Astrocyte (in vitro differentiated cells and primary cell): ENCODE results near the gene HACE1. TPM values are rescaled to one million over a fixed set of nuclear protein-coding genes. Genes with fewer than 3 reads are reported as not detected.
A peak's percentile ranks its signal among the peaks of the same experiment; 100 is the strongest.

Experiments
- DNase-seq: peaks from one replicate; pipeline ENCODE4 v3.0.0-alpha.2; 2010; ENCODE audit warnings: low read depth
- FAIRE-seq: peaks from 2 replicates; lab custom pipeline; 2011; peaks lifted over from hg19 to GRCh38; lab: Jason Lieb, UNC
- H2AFZ ChIP-seq: 2 replicates; pipeline ENCODE4 v1.6.0; 2012; ENCODE audit warnings: low read depth, low read length, inconsistent platforms
- H3K27ac ChIP-seq: 2 replicates; pipeline ENCODE4 v1.5.1; 2011; ENCODE audit warnings: low read depth, low read length, inconsistent platforms
- H3K27me3 ChIP-seq: 2 replicates; pipeline ENCODE4 v1.6.0; 2011; ENCODE audit warnings: low read length, inconsistent platforms; ENCODE audit not compliant: insufficient read depth
- H3K36me3 ChIP-seq: 2 replicates; pipeline ENCODE4 v1.5.1; 2011; ENCODE audit warnings: low read length, inconsistent platforms; ENCODE audit not compliant: insufficient read depth
- H3K4me1 ChIP-seq: 2 replicates; pipeline ENCODE4 v1.5.1; 2011; ENCODE audit warnings: low read length, inconsistent platforms; ENCODE audit not compliant: insufficient read depth
- H3K4me2 ChIP-seq: 2 replicates; pipeline ENCODE4 v1.6.0; 2012; ENCODE audit warnings: low read length, inconsistent platforms
- H3K4me3 ChIP-seq: 2 replicates; pipeline ENCODE4 v1.5.1; 2011; ENCODE audit warnings: low read depth, mild to moderate bottlenecking, low read length, inconsistent platforms; ENCODE audit not compliant: insufficient read depth
- H3K79me2 ChIP-seq: 2 replicates; pipeline ENCODE4 v1.6.0; 2012; ENCODE audit warnings: mild to moderate bottlenecking, low read length, inconsistent platforms; ENCODE audit not compliant: insufficient read depth
- H3K9ac ChIP-seq: 2 replicates; pipeline ENCODE4 v1.6.0; 2012; ENCODE audit warnings: mild to moderate bottlenecking, low read length, inconsistent platforms
- H3K9me3 ChIP-seq: 2 replicates; pipeline ENCODE4 v1.5.1; 2012; ENCODE audit warnings: low read depth, mild to moderate bottlenecking, low read length, inconsistent platforms; ENCODE audit not compliant: insufficient read depth
- H4K20me1 ChIP-seq: 2 replicates; pipeline ENCODE4 v1.6.0; 2012; ENCODE audit warnings: low read length, inconsistent platforms; ENCODE audit not compliant: insufficient read depth
- H3K27ac Mint-ChIP-seq: one replicate; pipeline ENCODE4 v1.8.0; 2021; ENCODE audit warnings: mild to moderate bottlenecking, mixed read lengths; ENCODE audit not compliant: unreplicated experiment
- H3K27me3 Mint-ChIP-seq: one replicate; pipeline ENCODE4 v1.8.0; 2021; ENCODE audit warnings: low read depth, mixed read lengths; ENCODE audit not compliant: unreplicated experiment
- H3K36me3 Mint-ChIP-seq: one replicate; pipeline ENCODE4 v1.8.0; 2021; ENCODE audit warnings: low read depth, mixed read lengths; ENCODE audit not compliant: unreplicated experiment
- H3K4me1 Mint-ChIP-seq: one replicate; pipeline ENCODE4 v1.8.0; 2021; ENCODE audit warnings: low read depth, mixed read lengths; ENCODE audit not compliant: unreplicated experiment
- H3K4me3 Mint-ChIP-seq: one replicate; pipeline ENCODE4 v1.8.0; 2021; ENCODE audit warnings: mild to moderate bottlenecking, moderate library complexity, mixed read lengths; ENCODE audit not compliant: unreplicated experiment
- H3K9me3 Mint-ChIP-seq: one replicate; pipeline ENCODE4 v1.8.0; 2021; ENCODE audit warnings: mild to moderate bottlenecking, mixed read lengths; ENCODE audit not compliant: unreplicated experiment
- EZH2 ChIP-seq: IDR thresholded peaks from 2 replicates; pipeline ENCODE4 v1.6.1; 2012; ENCODE audit warnings: mild to moderate bottlenecking, low read length, inconsistent platforms; ENCODE audit not compliant: insufficient read depth
- total RNA-seq: library from RNA; stranded (reverse); gene quantifications from 2 replicates; pipeline ENCODE4 v1.2.1, GENCODE V29; 2021
- TF ChIP-seq, protein P1 (sequence below): IDR thresholded peaks from 2 replicates; pipeline ENCODE4 v1.5.1; 2011; ENCODE audit warnings: low read depth, mild to moderate bottlenecking, inconsistent platforms, low read length, moderate library complexity; ENCODE audit not compliant: insufficient read depth

The HACE1 gene
- total RNA-seq, 1 donor from 2014 or later = 13.8 TPM

DNA sequence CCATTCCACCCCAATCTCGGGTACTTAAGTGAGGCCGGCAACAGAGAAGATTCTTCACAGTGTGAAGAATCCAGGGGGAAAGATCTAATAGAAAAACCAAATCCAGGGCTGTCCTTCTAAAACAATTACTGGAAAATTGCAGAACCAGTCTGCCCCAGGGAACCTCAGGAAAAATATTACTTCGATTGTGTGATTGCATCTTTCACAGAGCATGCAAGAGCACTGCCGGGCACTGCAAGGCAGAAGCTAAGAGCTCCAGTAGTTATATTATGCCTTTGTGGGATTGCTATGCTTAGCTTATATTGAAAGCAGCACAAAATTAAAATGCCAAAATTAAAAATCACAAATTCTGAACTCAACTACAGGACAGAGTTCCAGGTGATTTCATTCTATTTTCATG is 175.9 kb downstream of the HACE1 start:
- Mint-ChIP-seq H3K4me1 (peaks cover 6% of the 10 kb centered on the region), H3K4me3 (no peak overlapping the region), H3K9me3 (peaks cover 3% of the 10 kb centered on the region), H3K36me3 (no peaks in the 10 kb centered on the region), H3K27me3 (no peaks in the 10 kb centered on the region), H3K27ac (no peak overlapping the region)
- H3K4me2 ChIP-seq = no peak overlapping the region
- no peaks in the 10 kb centered on the region for H4K20me1 ChIP-seq
- H3K27ac ChIP-seq = no peak overlapping the region
- H3K4me1 ChIP-seq = no peaks in the 10 kb centered on the region
- no peaks in the 10 kb centered on the region for H3K79me2 ChIP-seq
- H3K4me3 ChIP-seq = no peak overlapping the region
- H3K9ac ChIP-seq = no peak overlapping the region
- TF ChIP-seq EZH2 = no peak
- TF ChIP-seq, protein P1, sequence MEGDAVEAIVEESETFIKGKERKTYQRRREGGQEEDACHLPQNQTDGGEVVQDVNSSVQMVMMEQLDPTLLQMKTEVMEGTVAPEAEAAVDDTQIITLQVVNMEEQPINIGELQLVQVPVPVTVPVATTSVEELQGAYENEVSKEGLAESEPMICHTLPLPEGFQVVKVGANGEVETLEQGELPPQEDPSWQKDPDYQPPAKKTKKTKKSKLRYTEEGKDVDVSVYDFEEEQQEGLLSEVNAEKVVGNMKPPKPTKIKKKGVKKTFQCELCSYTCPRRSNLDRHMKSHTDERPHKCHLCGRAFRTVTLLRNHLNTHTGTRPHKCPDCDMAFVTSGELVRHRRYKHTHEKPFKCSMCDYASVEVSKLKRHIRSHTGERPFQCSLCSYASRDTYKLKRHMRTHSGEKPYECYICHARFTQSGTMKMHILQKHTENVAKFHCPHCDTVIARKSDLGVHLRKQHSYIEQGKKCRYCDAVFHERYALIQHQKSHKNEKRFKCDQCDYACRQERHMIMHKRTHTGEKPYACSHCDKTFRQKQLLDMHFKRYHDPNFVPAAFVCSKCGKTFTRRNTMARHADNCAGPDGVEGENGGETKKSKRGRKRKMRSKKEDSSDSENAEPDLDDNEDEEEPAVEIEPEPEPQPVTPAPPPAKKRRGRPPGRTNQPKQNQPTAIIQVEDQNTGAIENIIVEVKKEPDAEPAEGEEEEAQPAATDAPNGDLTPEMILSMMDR = no peak
- no peaks in the 10 kb centered on the region for H3K27me3 ChIP-seq
- FAIRE-seq = no peak
- no peaks in the 10 kb centered on the region for H3K36me3 ChIP-seq
- H2AFZ ChIP-seq = no peak overlapping the region
- DNase-seq = no peak
- H3K9me3 ChIP-seq = no peaks in the 10 kb centered on the region

- no peak for TF ChIP-seq EZH2
- TF ChIP-seq, protein P1 = peak; percentile 79
- Mint-ChIP-seq H3K36me3 (no peaks in the 10 kb centered on the region), H3K9me3 (peaks cover 3% of the 10 kb centered on the region), H3K27me3 (no peaks in the 10 kb centered on the region), H3K4me3 (no peak overlapping the region), H3K27ac (no peak overlapping the region), H3K4me1 (no peaks in the 10 kb centered on the region)
- Histone ChIP-seq H3K9ac (no peak overlapping the region), H3K4me2 (no peak overlapping the region), H3K27me3 (no peaks in the 10 kb centered on the region), H3K9me3 (no peaks in the 10 kb centered on the region), H3K79me2 (no peaks in the 10 kb centered on the region), H3K4me3 (no peak overlapping the region), H3K27ac (no peak overlapping the region), H3K36me3 (no peaks in the 10 kb centered on the region), H4K20me1 (no peaks in the 10 kb centered on the region), H2AFZ (no peak overlapping the region), H3K4me1 (no peaks in the 10 kb centered on the region)
- DNase-seq = peak; percentile 18
- peak; percentile 52 for FAIRE-seq
Observed at GRCh38 chr6:104682722-104683643, 176.7 kb downstream of the HACE1 start.

DNA sequence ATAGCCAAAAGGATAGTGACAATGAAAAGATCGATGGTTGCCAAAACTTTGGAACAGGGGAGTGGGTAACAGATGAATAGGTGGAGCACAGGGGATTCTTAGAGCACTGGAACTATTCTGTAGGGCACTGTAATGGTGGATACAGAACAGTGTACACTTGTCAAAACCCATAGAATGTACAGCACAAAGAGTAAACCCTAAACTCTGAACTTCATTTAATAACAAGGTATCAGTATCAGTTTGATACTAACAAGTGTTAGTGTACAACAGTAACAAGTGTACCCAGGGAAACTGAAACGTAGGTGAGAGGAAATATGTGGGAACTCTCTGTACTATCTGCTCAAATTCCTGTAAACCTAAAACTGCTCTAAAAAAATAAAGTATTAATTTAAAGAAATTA is 179.2 kb downstream of the HACE1 start:
- no peak overlapping the region for H3K4me3 Mint-ChIP-seq
- H3K9me3 Mint-ChIP-seq = peaks cover 12% of the 10 kb centered on the region
- no peaks in the 10 kb centered on the region for H3K36me3 ChIP-seq
- H3K4me1 ChIP-seq = no peaks in the 10 kb centered on the region
- no peak overlapping the region for H3K27ac Mint-ChIP-seq
- DNase-seq (no peak), FAIRE-seq (no peak)
- no peak overlapping the region for H2AFZ ChIP-seq
- no peaks in the 10 kb centered on the region for H3K79me2 ChIP-seq
- H3K27ac ChIP-seq = no peak overlapping the region
- no peaks in the 10 kb centered on the region for H3K27me3 ChIP-seq
- no peak for TF ChIP-seq EZH2
- TF ChIP-seq, protein P1 = no peak
- peaks cover 3% of the 10 kb centered on the region for H3K36me3 Mint-ChIP-seq
- H3K4me2 ChIP-seq = no peak overlapping the region
- H3K27me3 Mint-ChIP-seq = no peaks in the 10 kb centered on the region
- no peaks in the 10 kb centered on the region for H4K20me1 ChIP-seq
- no peak overlapping the region for H3K9ac ChIP-seq
- no peaks in the 10 kb centered on the region for H3K4me1 Mint-ChIP-seq
- no peak overlapping the region for H3K4me3 ChIP-seq
- no peaks in the 10 kb centered on the region for H3K9me3 ChIP-seq
